ENCODE results near the gene KCNAB1. TPM values are rescaled to one million over a fixed set of nuclear protein-coding genes. Genes with fewer than 3 reads are reported as not detected.

The KCNAB1 gene
- total RNA-seq, 1 donor from 2014 or later, result not detected

GRCh38 chr3:156445117-156446090 lies 325.0 kb downstream of the KCNAB1 start:
- intact Hi-C loops (cut with micrococcal nuclease), result no loop called here

- intact Hi-C loops (cut with micrococcal nuclease), result loop anchor here (1.0 kb wide), 1 partner anchor 61 kb away; no protein-coding TSS in a partner anchor
These were observed 327.9 kb downstream of the KCNAB1 start for GRCh38 chr3:156448300-156448699.

- intact Hi-C loops (cut with micrococcal nuclease), result no loop called here
These were observed 329.6 kb downstream of the KCNAB1 start for GRCh38 chr3:156449710-156450574.

- intact Hi-C loops (cut with micrococcal nuclease), result no loop called here
These were observed 335.5 kb downstream of the KCNAB1 start for GRCh38 chr3:156455839-156456238.

GRCh38 chr3:156456771-156457224 lies 336.4 kb downstream of the KCNAB1 start:
- intact Hi-C loops (cut with micrococcal nuclease), result no loop called here

GRCh38 chr3:156459434-156459833 lies 339.1 kb downstream of the KCNAB1 start:
- intact Hi-C loops (cut with micrococcal nuclease), result no loop called here

GRCh38 chr3:156460206-156460611 lies 339.8 kb downstream of the KCNAB1 start:
- intact Hi-C loops (cut with micrococcal nuclease), result no loop called here

- intact Hi-C loops (cut with micrococcal nuclease), result no loop called here
These were observed 341.5 kb downstream of the KCNAB1 start for GRCh38 chr3:156461889-156462288.

GRCh38 chr3:156463123-156463522 lies 342.7 kb downstream of the KCNAB1 start:
- intact Hi-C loops (cut with micrococcal nuclease), result no loop called here

- intact Hi-C loops (cut with micrococcal nuclease), result no loop called here
These were observed 344.8 kb downstream of the KCNAB1 start for GRCh38 chr3:156465194-156465593.

- intact Hi-C loops (cut with micrococcal nuclease), result no loop called here
These were observed 349.1 kb downstream of the KCNAB1 start for GRCh38 chr3:156469456-156469855.

- intact Hi-C loops (cut with micrococcal nuclease), result loop anchor here (5.0 kb wide), 1 partner anchor 36 kb away; no protein-coding TSS in a partner anchor
These were observed 351.1 kb downstream of the KCNAB1 start for GRCh38 chr3:156471431-156471830.

GRCh38 chr3:156472150-156472549 lies 351.8 kb downstream of the KCNAB1 start:
- intact Hi-C loops (cut with micrococcal nuclease), result loop anchor here (5.0 kb wide), 1 partner anchor 35 kb away; no protein-coding TSS in a partner anchor

GRCh38 chr3:156472684-156473083 lies 352.3 kb downstream of the KCNAB1 start:
- intact Hi-C loops (cut with micrococcal nuclease), result loop anchor here (5.0 kb wide), 1 partner anchor 35 kb away; no protein-coding TSS in a partner anchor

GRCh38 chr3:156473341-156473740 lies 353.0 kb downstream of the KCNAB1 start:
- intact Hi-C loops (cut with micrococcal nuclease), result loop anchor here (5.0 kb wide), 1 partner anchor 34 kb away; no protein-coding TSS in a partner anchor

- intact Hi-C loops (cut with micrococcal nuclease), result loop anchor here (5.0 kb wide), 1 partner anchor 33 kb away; no protein-coding TSS in a partner anchor
These were observed 354.4 kb downstream of the KCNAB1 start for GRCh38 chr3:156474560-156475389.

GRCh38 chr3:156477323-156477722 lies 356.9 kb downstream of the KCNAB1 start:
- intact Hi-C loops (cut with micrococcal nuclease), result no loop called here

- intact Hi-C loops (cut with micrococcal nuclease), result no loop called here
These were observed 358.5 kb downstream of the KCNAB1 start for GRCh38 chr3:156478891-156479290.

GRCh38 chr3:156479604-156480003 lies 359.2 kb downstream of the KCNAB1 start:
- intact Hi-C loops (cut with micrococcal nuclease), result loop anchor here (5.0 to 10.0 kb wide), 2 partner anchors 338 to 605 kb away; partner anchors contain the start of gene GMPS

- intact Hi-C loops (cut with micrococcal nuclease), result loop anchor here (5.0 to 10.0 kb wide), 2 partner anchors 336 to 606 kb away; partner anchors contain the start of gene GMPS
These were observed 360.6 kb downstream of the KCNAB1 start for GRCh38 chr3:156480949-156481348.

All from T-helper 2 cell treated with Interferon-gamma antibody and Interleukin-4, amounts not matched to agents 100 ng/mL and 5 ng/mL, for 36 hours (primary cell).